GM23338 (cell line): Measurements from ENCODE around the gene PICK1.

Source experiments
- CREB1 ChIP-seq: fragments of 250-450 bp; sonication (Bioruptor Pico); IDR thresholded peaks from 2 replicates; pipeline ENCODE4 v1.5.0; 2020; ENCODE audit warnings: low read depth, mild to moderate bottlenecking, moderate library complexity
- EZH2 ChIP-seq: fragments of 200-600 bp; sonication (generic); IDR thresholded peaks from one replicate; pipeline ENCODE4 v1.8.0; 2017; ENCODE audit warnings: antibody characterized with exemption, mild to moderate bottlenecking, low read depth; ENCODE audit not compliant: unreplicated experiment
- EZH2phosphoT487 ChIP-seq: fragments of 200-600 bp; sonication (generic); IDR thresholded peaks from one replicate; pipeline ENCODE4 v1.8.1; 2018; ENCODE audit warnings: antibody characterized with exemption; ENCODE audit not compliant: unreplicated experiment
- JUNB ChIP-seq: IDR thresholded peaks from one replicate; pipeline ENCODE4 v1.6.1; 2016; ENCODE audit warnings: antibody characterized with exemption; ENCODE audit not compliant: unreplicated experiment
- POLR2AphosphoS5 ChIP-seq: IDR thresholded peaks from 2 replicates; pipeline ENCODE4 v1.6.1; 2016; ENCODE audit warnings: antibody characterized with exemption, low read depth
- ZNF331 ChIP-seq: fragments of 250-450 bp; sonication (Bioruptor Pico); IDR thresholded peaks from 2 replicates; pipeline ENCODE4 v1.5.0; 2020; ENCODE audit warnings: low read depth, mild to moderate bottlenecking, moderate library complexity
- TF ChIP-seq, protein P1 (sequence below): IDR thresholded peaks from one replicate; pipeline ENCODE4 v1.6.1; 2018; ENCODE audit warnings: antibody characterized with exemption; ENCODE audit not compliant: unreplicated experiment
- TF ChIP-seq, protein P2 (sequence below), 2 experiments: fragments of 200-600 bp in 1 of 2; sonication (generic) in 1 of 2; conservative IDR thresholded peaks; 2 replicates each; pipeline versions ENCODE4 v1.5.1 to v1.6.1; 2016 to 2017; ENCODE audit warnings: antibody characterized with exemption in 2 of 2, low read depth in 2 of 2, mild to moderate bottlenecking in 2 of 2, moderate library complexity in 1 of 2

GRCh38 chr22:38040953-38041759, 16.0 kb upstream of the PICK1 start:
- TF ChIP-seq, protein P1, sequence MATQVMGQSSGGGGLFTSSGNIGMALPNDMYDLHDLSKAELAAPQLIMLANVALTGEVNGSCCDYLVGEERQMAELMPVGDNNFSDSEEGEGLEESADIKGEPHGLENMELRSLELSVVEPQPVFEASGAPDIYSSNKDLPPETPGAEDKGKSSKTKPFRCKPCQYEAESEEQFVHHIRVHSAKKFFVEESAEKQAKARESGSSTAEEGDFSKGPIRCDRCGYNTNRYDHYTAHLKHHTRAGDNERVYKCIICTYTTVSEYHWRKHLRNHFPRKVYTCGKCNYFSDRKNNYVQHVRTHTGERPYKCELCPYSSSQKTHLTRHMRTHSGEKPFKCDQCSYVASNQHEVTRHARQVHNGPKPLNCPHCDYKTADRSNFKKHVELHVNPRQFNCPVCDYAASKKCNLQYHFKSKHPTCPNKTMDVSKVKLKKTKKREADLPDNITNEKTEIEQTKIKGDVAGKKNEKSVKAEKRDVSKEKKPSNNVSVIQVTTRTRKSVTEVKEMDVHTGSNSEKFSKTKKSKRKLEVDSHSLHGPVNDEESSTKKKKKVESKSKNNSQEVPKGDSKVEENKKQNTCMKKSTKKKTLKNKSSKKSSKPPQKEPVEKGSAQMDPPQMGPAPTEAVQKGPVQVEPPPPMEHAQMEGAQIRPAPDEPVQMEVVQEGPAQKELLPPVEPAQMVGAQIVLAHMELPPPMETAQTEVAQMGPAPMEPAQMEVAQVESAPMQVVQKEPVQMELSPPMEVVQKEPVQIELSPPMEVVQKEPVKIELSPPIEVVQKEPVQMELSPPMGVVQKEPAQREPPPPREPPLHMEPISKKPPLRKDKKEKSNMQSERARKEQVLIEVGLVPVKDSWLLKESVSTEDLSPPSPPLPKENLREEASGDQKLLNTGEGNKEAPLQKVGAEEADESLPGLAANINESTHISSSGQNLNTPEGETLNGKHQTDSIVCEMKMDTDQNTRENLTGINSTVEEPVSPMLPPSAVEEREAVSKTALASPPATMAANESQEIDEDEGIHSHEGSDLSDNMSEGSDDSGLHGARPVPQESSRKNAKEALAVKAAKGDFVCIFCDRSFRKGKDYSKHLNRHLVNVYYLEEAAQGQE: no peak
- no peak for TF ChIP-seq EZH2phosphoT487
- no peak for TF ChIP-seq EZH2
- TF ChIP-seq, protein P2, sequence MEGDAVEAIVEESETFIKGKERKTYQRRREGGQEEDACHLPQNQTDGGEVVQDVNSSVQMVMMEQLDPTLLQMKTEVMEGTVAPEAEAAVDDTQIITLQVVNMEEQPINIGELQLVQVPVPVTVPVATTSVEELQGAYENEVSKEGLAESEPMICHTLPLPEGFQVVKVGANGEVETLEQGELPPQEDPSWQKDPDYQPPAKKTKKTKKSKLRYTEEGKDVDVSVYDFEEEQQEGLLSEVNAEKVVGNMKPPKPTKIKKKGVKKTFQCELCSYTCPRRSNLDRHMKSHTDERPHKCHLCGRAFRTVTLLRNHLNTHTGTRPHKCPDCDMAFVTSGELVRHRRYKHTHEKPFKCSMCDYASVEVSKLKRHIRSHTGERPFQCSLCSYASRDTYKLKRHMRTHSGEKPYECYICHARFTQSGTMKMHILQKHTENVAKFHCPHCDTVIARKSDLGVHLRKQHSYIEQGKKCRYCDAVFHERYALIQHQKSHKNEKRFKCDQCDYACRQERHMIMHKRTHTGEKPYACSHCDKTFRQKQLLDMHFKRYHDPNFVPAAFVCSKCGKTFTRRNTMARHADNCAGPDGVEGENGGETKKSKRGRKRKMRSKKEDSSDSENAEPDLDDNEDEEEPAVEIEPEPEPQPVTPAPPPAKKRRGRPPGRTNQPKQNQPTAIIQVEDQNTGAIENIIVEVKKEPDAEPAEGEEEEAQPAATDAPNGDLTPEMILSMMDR (conservative IDR thresholded peaks at IDR 0.05; ENCODE audit: low read depth in 2 of 2): no peak
- TF ChIP-seq POLR2AphosphoS5: no peak
- TF ChIP-seq CREB1 (CRISPR knock-in tag): no peak
- TF ChIP-seq JUNB: no peak
- TF ChIP-seq ZNF331: no peak
